Measurements from ENCODE around the gene WNT9B.
A peak's percentile ranks its signal among the peaks of the same experiment; 100 is the strongest.

Gene WNT9B

GRCh38 chr17:46894024-46894423, 42.6 kb downstream of the WNT9B start:
- no peak for DNase-seq (ENCODE audit: low read depth)
- H3K4me3 ChIP-seq (ENCODE audit: low read depth, low read length) = no peak overlapping the region
- TF ChIP-seq CTCF (conservative IDR thresholded peaks at IDR 0.05; ENCODE audit: low read depth, low read length) = no peak

- DNase-seq (ENCODE audit: low read depth) = peak; percentile 16
- no peak overlapping the region for H3K4me3 ChIP-seq (ENCODE audit: low read depth, low read length)
- TF ChIP-seq CTCF (conservative IDR thresholded peaks at IDR 0.05; ENCODE audit: low read depth, low read length) = no peak
These were observed 43.2 kb downstream of the WNT9B start for GRCh38 chr17:46894476-46895151.

- H3K4me3 ChIP-seq (ENCODE audit: low read depth, low read length) = no peak overlapping the region
- TF ChIP-seq CTCF (conservative IDR thresholded peaks at IDR 0.05; ENCODE audit: low read depth, low read length) = no peak
- no peak for DNase-seq (ENCODE audit: low read depth)
These were observed 43.8 kb downstream of the WNT9B start for GRCh38 chr17:46895171-46895570.

GRCh38 chr17:46896991-46897390, 45.6 kb downstream of the WNT9B start:
- no peak overlapping the region for H3K4me3 ChIP-seq (ENCODE audit: low read depth, low read length)
- DNase-seq (ENCODE audit: low read depth) = no peak
- no peak for TF ChIP-seq CTCF (conservative IDR thresholded peaks at IDR 0.05; ENCODE audit: low read depth, low read length)

GRCh38 chr17:46898364-46898763, 47.0 kb downstream of the WNT9B start:
- DNase-seq (ENCODE audit: low read depth) = no peak
- no peak for TF ChIP-seq CTCF (conservative IDR thresholded peaks at IDR 0.05; ENCODE audit: low read depth, low read length)
- H3K4me3 ChIP-seq (ENCODE audit: low read depth, low read length) = no peak overlapping the region

- no peak for DNase-seq (ENCODE audit: low read depth)
- H3K4me3 ChIP-seq (ENCODE audit: low read depth, low read length) = no peak overlapping the region
- no peak for TF ChIP-seq CTCF (conservative IDR thresholded peaks at IDR 0.05; ENCODE audit: low read depth, low read length)
These were observed 47.5 kb downstream of the WNT9B start for GRCh38 chr17:46898860-46899259.

- DNase-seq (ENCODE audit: low read depth) = no peak
- H3K4me3 ChIP-seq (ENCODE audit: low read depth, low read length) = no peak overlapping the region
- no peak for TF ChIP-seq CTCF (conservative IDR thresholded peaks at IDR 0.05; ENCODE audit: low read depth, low read length)
These were observed 49.9 kb downstream of the WNT9B start for GRCh38 chr17:46901291-46901690.

All from choroid plexus epithelial cell (primary cell).